ENCODE measurements around the gene NIFK.
"Not testable (repeated sequence)": the region's sequence is repeated elsewhere in the genome, so short reads cannot be mapped to it uniquely, and the experiment has no call there.

NIFK gene

DNA sequence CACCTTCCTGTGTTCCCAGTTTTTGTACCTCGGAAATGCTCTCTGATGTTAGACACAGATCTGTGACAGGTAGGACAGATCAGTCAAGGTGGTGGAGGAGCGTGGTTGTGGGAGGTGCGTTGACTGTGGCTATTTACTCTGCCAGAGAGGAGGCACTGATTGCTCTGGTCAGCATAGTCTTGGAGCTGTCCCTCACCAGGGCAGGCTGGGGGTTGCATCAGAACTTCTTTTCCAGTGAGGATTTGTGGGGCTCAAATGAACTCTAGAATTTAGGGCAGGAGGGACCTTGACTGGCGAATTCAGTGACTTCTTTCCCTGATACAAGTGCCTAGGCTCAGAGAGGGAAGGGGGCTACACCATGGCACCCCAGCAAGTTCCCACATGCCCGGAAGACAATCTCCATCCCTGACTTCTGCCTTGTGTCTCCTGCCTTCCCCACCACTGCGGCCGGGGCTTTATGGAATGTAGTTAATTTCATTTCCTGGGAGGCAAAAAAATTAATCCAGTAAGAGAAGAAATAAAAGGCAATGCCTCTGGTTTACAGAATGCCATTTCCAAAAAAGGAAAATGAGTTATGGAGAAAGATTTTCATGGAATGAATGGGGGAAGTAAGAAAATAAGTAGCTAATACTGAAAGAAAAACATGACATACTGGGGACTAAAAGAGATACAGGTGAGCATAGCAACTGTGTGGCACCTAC is 26.1 kb downstream of the NIFK start:
- no peak for DNase-seq (ENCODE audit: insufficient read length, low spot score)
- no peak for FAIRE-seq

DNA sequence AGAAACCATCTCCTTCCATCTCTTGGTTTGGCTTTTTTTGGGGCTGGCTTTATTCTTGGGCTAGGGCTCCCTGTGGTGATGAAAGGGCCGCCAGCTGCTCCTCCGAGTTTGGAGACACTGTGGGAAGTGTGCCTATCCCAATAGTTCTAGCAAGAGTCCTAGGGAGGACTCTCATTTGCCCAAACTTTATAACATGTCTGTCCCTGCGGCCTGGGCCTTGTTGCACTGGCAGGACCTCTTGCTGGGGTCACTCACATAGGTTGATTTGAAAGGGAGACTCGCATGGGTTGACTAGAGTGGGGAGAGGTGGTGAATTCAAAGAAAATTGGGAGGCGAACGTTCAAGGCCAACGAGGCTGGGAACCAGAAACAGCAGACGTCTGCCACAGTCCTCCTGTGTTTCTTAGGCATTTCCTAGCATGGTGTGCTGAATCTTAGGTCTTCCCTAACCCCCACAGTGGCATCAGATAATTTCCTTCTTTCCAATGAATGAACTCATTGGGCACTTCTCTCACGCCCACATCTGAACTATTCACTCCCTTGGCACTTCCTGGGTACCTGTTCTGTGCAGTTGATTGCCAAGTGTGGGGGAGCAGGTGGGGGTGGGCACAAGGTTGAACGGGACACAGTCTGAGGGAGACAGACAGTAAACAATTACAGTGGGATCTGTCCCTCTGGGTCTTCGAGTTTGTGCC is 26.8 kb downstream of the NIFK start:
- FAIRE-seq (no peak), DNase-seq (ENCODE audit: insufficient read length, low spot score) (no peak)
- no peak for TF ChIP-seq POLR2A (IDR thresholded peaks at IDR 0.05; ENCODE audit: low read depth, low read length)

More for the DNA sequence above, 26.1 kb downstream of the NIFK start:
- TF ChIP-seq POLR2A (IDR thresholded peaks at IDR 0.05; ENCODE audit: low read depth, low read length) = no peak

DNA sequence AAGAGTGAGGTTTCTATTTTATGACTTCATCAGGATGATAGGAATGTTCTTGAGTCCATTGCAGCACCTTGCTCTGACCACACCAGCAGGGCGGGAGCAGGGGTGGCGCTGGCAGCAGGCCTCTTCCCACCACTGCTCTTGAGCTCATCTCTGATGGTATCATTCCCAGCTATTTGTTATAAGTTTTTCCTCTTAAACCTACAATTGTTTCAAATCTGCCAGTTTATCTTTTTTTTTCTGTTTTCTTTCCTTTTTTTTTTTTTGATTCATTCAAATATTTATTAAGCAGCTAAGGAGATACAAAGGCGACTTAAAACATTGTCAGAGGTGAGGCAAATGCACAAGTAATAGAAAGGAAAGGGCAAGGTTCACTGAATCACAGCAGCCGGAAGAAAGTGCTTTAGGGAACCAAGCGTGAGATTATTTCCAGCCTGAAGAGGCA is 28.7 kb downstream of the NIFK start:
- FAIRE-seq = no peak
- no peak for DNase-seq (ENCODE audit: insufficient read length, low spot score)

DNA sequence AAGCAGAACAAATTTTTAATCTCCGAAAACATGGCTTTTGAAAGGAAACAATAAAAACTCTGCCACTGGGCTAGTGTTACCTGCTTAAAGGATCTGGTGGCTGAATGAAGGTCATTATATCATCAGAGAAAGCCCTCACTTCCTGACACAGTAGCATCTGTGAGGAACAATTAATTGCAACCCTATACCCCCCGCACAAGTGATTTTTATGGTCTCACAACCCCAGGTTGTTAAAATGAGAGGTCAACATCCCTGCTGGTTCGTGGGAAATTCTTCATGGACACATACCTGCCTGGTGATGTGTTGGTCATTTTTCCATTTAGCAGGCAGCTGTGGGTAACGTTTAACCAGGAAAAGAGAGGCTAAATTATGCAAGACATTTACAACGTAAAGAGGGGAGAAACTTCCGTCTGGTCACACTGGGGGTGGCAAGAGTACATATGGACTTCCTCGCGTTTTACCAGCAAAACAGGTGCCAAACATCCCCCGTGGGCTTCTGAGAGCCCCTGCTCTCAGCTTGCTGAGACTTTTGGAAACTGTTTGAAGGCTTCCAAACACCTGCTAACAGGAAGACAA is 29.2 kb downstream of the NIFK start:
- TF ChIP-seq POLR2A (IDR thresholded peaks at IDR 0.05; ENCODE audit: low read depth, low read length) = no peak
- DNase-seq (ENCODE audit: insufficient read length, low spot score) (no peak), FAIRE-seq (no peak)

More for the DNA sequence above, 28.7 kb downstream of the NIFK start:
- no peak for TF ChIP-seq POLR2A (IDR thresholded peaks at IDR 0.05; ENCODE audit: low read depth, low read length)

DNA sequence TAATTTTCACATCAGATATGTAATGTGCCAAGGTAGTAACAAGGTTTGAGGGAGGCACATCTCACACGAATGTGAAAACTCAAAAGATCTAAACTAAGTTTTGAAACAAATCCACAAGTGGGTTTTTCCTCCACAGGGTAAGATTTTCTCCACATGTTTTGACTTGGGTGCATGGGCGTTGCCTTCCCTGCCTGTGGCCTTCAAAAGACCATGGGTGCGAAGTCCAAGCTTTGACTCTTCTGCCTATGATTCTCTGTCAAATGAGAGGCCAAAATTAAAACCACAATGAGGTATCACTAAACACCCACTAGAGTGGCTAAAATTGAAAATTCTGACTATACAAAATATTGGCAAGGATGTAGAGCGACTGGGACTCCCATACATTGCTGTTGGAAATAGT is 30.7 kb downstream of the NIFK start:
- DNase-seq (ENCODE audit: insufficient read length, low spot score) (no peak), FAIRE-seq (no peak)
- TF ChIP-seq POLR2A (IDR thresholded peaks at IDR 0.05; ENCODE audit: low read depth, low read length) = no peak

DNA sequence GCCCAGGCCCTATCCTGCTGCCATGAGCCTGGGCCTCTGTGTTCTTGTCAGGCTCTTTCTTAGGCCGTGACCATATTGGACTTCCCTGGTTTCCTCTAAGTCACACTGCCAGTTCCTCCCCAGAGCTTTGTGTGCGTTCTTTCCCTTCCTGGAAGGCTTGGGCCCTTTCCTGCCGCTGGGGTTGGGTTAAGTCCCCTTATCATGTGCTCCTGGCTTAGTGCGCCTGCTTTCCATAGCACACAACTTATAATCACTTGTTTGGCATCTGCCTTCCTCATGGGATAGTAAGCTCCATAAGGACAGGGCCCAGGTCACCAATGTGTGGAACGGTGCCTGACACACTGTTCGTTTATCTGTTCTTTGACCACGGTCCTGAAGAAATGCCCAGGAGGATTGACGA is 31.3 kb downstream of the NIFK start:
- no peak for DNase-seq (ENCODE audit: insufficient read length, low spot score)
- TF ChIP-seq POLR2A (IDR thresholded peaks at IDR 0.05; ENCODE audit: low read depth, low read length) = no peak
- FAIRE-seq = no peak

DNA sequence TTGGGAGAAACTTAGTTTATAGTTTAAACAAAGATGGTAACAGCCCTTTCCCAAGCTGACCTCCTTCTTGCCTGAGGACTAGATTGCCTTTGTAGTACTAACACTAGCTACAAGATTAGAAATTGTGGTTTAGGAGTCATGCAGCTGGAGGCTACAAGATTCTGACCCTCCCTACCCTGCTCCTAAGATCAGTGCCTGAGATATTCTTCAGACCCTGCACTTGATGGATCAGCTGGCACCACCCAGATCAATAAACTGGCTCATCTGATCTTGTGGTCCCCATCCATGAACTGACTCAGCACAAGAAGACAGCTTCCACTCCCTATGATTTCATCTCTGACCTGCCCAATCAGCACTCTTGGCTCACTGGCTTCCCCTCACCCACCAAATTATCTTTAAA is 34.9 kb downstream of the NIFK start:
- not testable (repeated sequence) for DNase-seq (ENCODE audit: insufficient read length, low spot score); FAIRE-seq

DNA sequence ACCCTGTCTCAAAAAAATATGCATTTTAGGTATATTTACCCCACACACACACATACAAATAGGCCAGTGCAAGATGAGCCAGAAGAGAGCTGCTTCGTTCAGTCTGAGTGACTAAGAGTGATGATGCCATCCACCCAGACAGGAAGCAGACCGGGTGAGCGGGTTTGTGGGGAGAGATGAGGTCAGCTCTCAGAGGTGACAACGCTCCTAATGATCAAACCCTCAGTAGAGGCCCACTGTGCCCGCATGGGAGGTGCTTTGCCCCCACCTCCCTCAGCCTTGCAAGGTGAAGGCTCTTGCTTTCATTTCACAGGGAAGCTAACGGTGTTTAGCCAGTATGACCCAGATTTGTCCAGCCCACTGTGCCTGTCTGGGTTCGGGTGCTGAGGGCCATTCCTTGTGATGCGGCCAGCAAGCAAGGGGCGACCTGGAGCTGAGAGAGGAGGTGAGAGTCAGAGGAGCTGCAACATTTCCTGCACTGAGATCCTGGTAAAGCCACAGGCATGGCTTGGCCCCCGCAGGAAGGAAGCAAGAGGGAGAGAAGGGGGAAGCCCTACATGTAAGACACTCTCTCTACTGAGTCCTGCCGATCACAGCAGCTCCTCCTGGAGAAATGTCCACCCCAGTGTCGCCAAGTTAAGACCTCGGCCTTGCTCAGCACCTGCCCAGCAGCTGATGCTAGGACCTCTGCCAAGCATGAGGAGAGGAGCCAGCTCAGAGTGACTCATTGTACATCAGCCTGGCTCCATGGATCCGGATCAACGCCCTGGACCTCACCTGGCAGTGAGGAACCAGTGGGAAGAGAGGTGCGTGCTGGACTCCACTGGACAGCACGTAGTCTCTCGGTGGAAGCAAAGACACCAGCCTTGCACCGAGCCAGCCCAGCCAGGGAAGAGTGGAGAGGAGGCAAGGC is 37.0 kb downstream of the NIFK start:
- TF ChIP-seq POLR2A (IDR thresholded peaks at IDR 0.05; ENCODE audit: low read depth, low read length) = no peak
- DNase-seq (ENCODE audit: insufficient read length, low spot score) = peak; percentile 82
- FAIRE-seq = peak; percentile 88

DNA sequence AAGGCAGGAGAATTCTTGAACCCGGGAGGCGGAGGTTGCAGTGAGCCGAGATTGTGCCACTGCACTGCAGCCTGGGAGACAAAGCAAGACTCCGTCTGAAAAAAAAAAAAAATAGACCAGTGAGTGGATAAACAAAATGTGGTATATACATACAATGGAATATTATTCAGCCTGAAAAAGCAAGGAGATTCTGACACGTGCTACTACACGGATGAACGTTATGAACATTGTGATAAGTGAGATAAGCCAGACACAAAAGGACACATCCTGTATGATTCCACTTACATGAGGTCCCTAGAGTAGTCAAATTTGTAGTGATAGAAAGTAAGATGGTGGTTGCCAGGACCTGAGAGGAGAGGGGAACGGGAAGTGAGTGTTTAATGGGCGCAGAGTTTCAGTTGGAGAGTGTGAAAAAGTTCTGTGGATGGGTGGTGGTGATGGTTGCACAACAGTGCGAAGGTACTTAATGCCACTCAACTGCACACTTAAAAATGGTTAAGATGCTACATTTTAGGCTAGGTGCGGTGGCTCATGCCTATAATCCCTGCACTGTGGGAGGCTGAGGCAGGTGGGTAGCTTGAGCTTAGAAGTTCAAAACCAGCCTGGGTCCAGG is 38.3 kb downstream of the NIFK start:
- DNase-seq (ENCODE audit: insufficient read length, low spot score) (no peak), FAIRE-seq (no peak)
- TF ChIP-seq POLR2A (IDR thresholded peaks at IDR 0.05; ENCODE audit: low read depth, low read length) = no peak

DNA sequence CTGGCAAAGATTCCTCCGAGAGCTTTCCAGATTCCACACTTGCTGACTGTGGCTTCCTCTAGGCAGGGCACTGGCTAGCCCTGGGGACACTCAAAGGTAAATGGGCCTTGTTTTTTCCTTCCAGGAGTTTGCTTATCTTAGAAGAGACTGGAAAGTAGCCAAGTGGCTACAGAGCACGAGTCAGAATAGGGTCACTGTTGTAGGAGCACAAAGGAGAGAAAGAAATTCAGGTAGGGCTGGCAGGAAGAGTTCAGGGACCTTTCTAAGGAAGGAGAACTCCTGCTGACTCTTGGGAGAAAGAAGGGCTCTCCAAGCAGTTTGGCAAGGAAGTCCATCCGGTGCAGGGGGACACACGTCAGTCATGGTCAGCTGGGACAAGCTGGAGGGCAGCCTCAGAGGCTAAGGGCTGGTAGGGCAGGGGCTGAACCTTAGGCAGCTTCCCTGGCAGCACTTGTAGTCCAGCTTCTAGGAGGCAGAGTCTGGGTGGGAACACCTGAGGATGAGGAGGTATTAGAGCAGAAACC is 39.5 kb downstream of the NIFK start:
- no peak for TF ChIP-seq POLR2A (IDR thresholded peaks at IDR 0.05; ENCODE audit: low read depth, low read length)
- no peak for FAIRE-seq
- no peak for DNase-seq (ENCODE audit: insufficient read length, low spot score)

DNA sequence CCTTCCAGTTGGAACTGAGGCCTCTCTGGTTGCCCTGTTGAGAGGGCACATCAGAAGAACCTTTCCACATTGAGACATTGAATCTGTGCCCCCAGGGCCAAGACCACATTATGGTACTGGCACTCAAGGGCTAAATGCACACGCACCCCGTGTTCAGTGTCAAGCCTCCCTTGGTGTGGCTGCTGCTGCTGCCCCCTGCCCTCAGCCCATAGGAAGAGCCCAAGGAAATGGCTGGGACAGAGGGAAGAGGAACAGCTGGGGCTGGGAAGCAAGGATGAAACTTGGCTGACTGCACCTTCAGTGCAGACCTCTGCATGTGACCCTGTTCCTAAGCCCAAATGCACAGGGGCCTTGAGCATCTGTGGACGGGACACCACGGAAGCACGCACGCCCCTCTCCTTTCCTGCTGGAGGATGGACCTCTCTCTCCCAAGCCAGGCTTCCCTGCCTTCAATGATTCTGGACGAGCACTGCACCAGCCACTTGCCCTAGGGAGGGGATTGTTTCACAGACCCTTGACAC is 40.2 kb downstream of the NIFK start:
- FAIRE-seq (no peak), DNase-seq (ENCODE audit: insufficient read length, low spot score) (no peak)
- no peak for TF ChIP-seq POLR2A (IDR thresholded peaks at IDR 0.05; ENCODE audit: low read depth, low read length)

DNA sequence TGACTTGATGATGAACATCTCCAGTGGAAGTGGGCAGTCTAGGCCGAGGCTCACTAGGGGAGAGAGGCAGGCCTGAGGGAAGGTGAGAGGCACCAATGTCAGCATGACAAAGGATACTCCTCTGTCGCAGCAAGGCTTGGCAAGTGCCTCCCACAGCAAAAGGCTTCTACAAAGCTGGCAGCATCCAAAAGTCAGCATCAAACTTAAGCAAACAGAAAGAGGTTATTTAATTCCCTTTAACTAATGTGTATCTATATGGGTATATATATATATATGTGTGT is 41.6 kb downstream of the NIFK start:
- no peak for DNase-seq (ENCODE audit: insufficient read length, low spot score)
- no peak for FAIRE-seq
- TF ChIP-seq POLR2A (IDR thresholded peaks at IDR 0.05; ENCODE audit: low read depth, low read length) = no peak

DNA sequence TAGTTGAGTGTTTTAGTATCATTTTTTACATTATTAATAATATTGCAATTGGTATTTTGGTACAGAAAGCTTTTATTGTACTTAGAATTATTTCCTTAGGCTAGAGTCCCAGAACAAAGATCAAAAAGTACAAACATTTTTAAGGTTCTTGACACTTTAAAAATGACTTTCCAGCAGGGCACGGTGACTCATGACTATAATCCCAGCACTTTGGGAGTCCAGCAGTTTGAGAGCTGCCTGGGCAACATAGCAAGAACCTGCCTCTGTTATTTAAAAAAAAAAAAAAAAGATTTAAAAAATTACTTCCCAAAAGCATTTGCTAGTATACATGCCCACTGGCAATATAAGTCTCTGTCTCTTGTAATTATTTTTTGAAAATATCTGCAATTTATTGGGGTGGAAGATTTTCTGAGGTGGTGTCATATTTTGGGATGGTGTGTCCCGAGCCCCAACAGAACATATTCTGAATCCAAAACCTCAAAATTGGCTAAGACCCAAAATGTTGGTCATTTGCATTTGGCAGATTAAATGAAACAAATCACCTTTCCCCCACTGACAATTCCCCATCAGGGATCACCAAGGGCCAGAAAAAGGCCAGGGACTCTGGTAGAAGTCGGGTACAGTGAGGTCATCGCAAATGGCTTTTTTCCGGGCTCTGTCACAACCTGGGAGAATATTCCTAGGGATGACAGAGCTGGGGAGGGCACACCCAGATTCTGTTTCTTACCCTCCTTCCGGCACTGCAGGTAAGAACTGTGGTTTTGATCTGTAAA is 42.1 kb downstream of the NIFK start:
- FAIRE-seq = no peak

DNA sequence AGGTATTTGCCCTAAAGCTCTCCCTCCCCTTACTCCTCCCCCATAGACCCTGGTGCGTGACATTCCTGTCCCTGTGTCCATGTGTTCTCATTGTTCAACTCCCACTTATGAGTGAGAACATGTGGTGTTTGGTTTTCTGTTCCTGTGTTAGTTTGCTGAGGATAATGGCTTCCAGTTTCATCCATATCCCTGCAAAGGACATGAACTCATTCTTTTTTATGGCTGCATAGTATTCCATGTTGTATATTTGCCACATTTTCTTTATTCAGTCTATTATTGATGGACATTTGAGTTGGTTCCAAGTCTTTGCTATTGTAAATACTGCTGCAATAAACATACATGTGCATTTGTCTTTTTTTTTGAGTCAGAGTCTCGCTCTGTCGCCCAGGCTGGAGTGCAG is 46.1 kb downstream of the NIFK start:
- not testable (repeated sequence) for FAIRE-seq; DNase-seq (ENCODE audit: insufficient read length, low spot score)

More for the DNA sequence above, 42.1 kb downstream of the NIFK start:
- no peak for TF ChIP-seq POLR2A (IDR thresholded peaks at IDR 0.05; ENCODE audit: low read depth, low read length)
- DNase-seq (ENCODE audit: insufficient read length, low spot score) = peak; percentile 36

Measured in H54 (cell line).